Measurements from ENCODE around the gene RUSC2.

GRCh38 chr9:35521708-35522107 lies 31.8 kb downstream of the RUSC2 start:
- no peak for TF ChIP-seq CTCF (conservative IDR thresholded peaks at IDR 0.05; ENCODE audit: low read depth, low read length)
- TF ChIP-seq POLR2A (IDR thresholded peaks at IDR 0.05; ENCODE audit: low read depth, low read length): no peak
- no peak for TF ChIP-seq MXI1 (IDR thresholded peaks at IDR 0.05; ENCODE audit: borderline replicate concordance, low read depth, low read length)
- no peak for TF ChIP-seq MAZ (IDR thresholded peaks at IDR 0.05; ENCODE audit: borderline replicate concordance, low read depth, low read length)
- no peak for TF ChIP-seq CEBPB (IDR thresholded peaks at IDR 0.05; ENCODE audit: low read depth, low read length)
- TF ChIP-seq RAD21 (IDR thresholded peaks at IDR 0.05; ENCODE audit: low read length): no peak
- TF ChIP-seq USF2 (IDR thresholded peaks at IDR 0.05; ENCODE audit: low read depth, low read length): no peak
- no peak for TF ChIP-seq RFX5 (IDR thresholded peaks at IDR 0.05; ENCODE audit: low read depth, low read length)
- no peak for TF ChIP-seq RCOR1 (IDR thresholded peaks at IDR 0.05; ENCODE audit: insufficient replicate concordance, low read length)
- no peak for TF ChIP-seq SMC3 (IDR thresholded peaks at IDR 0.05; ENCODE audit: low read depth, low read length)
- no peak for TF ChIP-seq CHD1 (IDR thresholded peaks at IDR 0.05; ENCODE audit: low read depth, low read length)
- TF ChIP-seq ELK1 (IDR thresholded peaks at IDR 0.05; ENCODE audit: borderline replicate concordance, low read depth, low read length): no peak

Data from IMR-90 (cell line).